GM11168 (cell line): ENCODE measurements around the gene DCUN1D2.
"Not testable (repeated sequence)": the region's sequence is repeated elsewhere in the genome, so short reads cannot be mapped to it uniquely, and the experiment has no call there.

Experiments
- in situ Hi-C: fragments of 300-500 bp; cut with MboI; formaldehyde crosslinking; loops from one replicate; pipeline ENCODE4 v1.12.0; 2022; ENCODE audit warnings: low sequenced_read_pairs; ENCODE audit not compliant: unreplicated experiment

The DCUN1D2 gene

DNA sequence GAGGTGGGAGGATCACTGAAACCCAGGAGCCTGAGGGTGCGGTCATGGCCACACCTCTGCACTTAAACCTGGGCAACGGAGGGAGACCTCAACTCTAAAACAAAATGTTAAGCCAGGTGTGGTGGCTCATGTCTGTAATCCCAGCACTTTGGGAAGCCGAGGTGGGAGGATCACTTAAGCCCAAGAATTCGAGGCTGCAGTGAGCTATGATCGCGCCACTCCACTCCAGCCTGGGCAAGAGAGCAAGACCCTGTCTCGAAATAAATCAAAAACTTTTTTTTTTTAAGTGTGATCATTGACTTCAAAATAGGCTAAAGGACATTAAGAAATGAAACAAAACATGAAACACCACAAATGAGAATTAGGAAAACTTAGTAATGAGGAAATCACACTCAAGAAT lies 20.9 kb downstream of the DCUN1D2 start:
- in situ Hi-C loops: no loop called here

DNA sequence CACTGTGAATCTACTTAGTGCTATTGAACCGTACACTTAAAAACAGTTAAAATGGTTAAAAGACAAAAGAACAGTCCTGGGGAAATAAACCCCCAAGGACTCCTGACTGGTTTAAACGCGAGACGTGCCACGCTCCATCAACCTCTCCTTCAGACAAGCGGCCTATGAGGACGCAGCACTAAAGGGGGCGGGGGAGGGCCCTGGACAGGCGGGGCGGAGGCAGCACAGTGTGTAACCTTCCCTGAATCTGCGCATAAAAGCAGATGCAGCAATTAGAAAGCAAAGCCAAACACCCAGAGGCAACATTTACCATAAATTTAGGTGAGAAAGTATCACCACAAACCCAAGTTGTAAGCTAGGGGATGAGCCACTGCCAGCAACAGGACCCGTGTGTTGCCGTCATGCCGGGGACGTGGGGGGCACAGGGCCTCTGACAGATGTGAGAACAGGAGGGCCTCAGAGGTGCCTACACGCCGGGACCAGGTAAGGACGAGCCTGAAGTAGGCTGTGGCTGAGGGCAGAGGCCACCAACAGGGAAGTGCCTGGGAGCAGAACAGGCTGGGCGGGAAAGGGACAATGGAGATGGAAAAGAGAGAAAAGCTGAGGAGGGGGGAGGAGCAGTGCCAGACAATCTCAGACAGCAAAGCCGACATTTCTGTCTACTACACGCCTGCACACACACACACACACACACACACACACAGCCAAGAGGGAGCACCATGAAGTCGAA lies 21.9 kb downstream of the DCUN1D2 start:
- in situ Hi-C loops: no loop called here

DNA sequence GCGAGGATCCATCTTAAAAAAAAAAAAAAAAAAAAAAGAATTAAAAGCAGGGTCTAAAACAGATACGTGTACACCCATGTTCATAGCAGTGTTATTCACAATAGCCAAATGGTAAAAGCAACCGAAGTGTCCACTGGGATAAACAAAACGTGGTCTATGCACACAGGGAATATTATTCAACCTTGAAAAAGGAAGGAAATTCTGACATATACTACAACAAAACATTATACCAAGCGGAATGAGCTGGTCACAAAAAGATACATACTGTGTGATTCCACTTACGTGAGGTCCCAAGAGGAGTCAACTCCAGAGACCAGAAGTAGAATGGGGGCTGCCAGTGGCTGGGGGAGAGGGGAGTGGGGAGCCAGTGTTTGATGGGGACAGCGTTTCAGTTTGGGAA lies 22.5 kb downstream of the DCUN1D2 start:
- in situ Hi-C loops: no loop called here

DNA sequence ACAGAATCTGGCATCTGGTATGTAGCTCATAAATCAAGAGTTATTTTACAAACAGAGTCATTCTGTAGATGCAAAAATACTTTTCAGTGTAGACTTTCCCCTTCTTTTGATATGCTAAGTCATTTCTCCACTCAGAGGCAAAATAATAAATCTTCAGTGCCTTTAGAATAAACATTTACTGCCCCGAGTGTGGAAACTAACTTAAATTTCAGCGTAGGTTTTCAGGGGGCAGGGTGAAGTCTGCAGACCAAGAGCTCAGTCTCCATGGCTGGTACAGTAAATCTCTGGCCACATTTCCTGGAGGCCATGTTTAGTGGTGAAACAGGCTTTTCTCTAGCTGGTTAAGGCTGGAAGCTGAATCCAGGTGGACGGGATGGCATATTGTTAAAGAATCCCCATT lies 24.1 kb downstream of the DCUN1D2 start:
- in situ Hi-C loops: no loop called here

DNA sequence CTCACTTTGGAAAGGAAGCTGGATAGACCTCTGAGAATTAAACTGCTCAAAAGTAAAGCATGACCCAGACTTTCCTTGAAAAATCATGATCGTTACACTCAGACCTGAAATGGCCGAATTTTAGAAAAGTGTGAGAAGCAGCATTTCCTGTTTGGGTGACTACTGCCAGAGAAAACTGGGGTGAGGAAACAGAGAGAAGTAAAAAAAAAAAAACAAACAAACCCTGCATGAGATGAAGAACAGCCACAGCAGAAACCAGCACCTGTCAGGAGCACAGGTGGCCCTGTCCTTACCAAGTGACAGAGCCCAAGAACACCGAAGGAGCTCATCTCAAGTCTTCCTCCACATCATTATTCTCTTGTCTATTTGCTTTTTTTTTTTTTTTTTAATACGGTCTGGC lies 25.2 kb downstream of the DCUN1D2 start:
- in situ Hi-C loops: no loop called here

DNA sequence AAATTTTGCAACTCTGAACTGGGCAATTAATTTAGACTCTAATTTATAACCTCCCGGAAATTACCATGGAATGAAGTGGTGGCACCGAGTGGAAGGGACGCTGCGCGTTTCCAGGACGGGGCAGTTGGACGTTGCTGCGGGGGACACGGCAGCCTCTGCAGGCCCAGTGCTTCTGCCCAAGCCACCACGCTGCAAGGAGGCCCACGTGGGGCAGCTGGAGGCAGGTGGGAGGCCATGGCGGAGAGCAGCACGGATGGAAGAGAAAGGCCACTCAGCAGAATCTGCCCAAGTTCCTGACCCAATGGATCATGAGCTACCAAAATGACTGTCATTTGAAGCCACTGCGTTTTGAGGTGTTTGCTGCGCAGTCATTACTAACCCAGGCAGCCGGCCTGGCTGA lies 26.0 kb downstream of the DCUN1D2 start:
- in situ Hi-C loops: no loop called here

DNA sequence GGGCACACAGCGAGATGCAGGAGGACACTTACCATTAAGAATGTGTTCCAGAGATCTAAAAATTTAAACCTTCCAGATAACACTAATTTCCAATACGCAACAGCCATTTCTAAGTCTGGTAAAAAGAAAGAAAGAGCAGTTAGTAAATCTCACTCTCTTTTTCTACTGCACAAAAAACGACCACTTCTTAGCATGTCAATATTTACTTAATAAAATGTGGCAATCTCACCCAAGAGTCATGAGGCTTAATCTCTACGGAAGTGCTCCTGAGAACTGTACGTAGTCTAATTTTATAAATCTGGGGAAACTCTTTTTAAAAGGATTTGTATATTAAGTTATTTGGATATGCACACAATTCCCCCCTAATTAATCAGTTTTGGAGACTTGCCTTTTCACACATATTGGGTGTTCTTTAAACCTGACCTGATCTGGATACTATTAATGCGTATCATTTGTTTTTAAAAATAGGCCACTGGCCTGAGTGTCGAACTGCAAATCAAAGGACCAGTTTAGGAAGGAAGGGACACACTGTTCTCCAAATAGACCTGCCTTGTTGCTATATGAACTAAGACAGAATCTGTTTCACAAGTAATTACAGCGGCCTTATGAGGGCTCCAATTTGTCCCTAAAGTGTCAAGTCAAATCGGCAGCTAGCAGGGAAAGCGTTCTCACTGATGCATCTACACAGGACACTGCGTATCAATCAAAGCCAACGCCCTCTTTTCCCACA lies 29.3 kb downstream of the DCUN1D2 start:
- in situ Hi-C loops: no loop called here

DNA sequence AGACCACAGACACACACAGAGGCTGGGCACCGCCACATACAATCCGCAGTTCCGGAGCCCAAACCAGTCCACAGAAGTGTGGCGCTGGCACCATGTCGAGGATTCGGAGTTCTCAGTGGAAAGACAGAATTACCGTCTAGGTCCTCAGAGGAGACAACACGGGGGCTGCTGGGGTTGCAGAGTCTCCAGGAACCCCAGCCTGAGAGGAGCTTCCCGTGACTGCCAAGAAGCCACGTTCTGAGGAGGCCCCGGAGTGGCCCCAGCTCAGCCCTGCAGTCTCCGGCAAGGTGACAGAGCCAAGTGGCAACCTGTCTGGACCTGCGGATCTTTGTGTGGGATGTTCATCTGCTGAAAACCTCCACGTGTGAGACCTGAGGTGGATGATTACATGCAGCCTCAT lies 29.9 kb downstream of the DCUN1D2 start:
- in situ Hi-C loops: no loop called here

DNA sequence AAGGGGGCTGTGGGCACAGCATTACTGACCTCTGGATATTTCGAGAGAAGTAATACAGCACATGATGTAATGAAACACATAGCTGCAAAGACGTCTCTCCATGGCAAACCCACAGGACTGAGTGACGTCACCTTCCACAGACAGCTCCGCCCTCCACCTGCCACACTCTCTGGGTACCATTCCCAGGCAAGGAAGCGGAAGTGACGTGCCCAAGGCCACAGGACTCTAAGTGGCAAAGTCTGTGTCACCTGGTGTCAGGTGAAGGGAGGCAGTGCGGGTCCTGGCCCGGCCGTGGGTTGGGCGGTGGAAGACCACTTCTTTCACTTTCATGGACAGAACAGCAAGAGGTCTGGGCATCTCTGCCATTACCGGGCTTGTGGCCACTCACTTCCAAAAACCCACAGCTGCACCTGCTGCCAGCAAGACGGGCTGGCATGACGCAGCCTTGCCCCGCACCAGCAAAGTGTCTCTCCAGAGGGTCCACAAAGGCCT lies 30.4 kb downstream of the DCUN1D2 start:
- in situ Hi-C loops: no loop called here

DNA sequence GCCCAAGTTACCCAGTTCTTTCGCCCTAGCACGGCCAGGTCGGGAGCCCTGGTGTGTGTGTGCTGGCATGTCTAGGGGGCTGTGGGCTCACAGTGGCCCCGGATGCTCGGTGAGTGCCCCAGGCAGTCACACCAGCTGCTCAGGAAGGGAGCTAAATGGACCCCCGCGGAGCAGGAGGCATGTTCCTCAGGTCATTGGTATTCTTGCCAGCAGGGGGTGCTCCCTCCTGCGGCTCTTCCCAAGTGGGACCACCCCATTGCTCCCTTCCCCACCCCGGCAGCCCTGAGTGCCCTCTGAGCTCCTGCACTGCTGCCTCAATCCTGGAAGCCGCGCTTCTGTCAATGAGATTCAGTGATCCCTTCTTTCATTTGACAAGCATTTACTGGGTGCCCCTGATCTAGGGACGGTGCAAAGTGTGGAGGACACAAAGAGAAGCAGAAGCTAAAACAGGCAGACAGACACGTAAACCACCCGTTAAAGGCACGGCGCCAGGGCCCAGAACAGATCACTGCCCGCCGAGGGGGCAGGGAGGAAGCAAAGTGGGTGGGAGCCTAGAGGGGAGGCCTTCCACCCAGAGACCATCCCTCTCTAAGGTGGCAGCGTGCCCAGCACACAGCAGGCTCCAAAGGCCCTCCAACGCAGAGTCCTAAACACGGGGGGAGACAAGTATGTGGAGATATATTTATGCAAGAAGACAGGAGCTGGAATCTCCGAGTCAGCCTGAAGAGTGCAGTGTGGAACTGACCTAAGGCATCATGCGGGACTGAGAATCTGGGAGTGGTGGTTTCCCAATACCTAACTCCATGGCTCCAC lies 32.1 kb downstream of the DCUN1D2 start:
- in situ Hi-C loops: no loop called here

DNA sequence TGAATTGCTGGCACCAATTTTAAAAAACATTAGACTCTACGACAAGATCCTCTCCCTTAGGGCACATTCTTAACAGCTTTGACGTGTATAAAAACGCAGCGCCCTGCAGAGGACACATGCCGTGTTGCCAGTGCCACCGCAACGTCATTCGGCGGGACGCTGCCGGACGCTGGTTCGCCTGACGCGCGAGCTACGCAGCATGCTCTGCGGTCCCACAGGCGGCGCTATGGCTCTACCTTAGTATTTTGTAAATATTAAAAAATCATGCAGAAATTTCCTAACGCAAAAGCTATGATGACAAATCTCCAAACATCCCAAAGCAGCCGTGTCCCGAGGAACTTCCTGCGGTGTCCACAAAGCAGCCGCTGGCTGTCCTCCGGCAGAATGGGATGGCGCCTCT lies 33.0 kb downstream of the DCUN1D2 start:
- in situ Hi-C loops: no loop called here

DNA sequence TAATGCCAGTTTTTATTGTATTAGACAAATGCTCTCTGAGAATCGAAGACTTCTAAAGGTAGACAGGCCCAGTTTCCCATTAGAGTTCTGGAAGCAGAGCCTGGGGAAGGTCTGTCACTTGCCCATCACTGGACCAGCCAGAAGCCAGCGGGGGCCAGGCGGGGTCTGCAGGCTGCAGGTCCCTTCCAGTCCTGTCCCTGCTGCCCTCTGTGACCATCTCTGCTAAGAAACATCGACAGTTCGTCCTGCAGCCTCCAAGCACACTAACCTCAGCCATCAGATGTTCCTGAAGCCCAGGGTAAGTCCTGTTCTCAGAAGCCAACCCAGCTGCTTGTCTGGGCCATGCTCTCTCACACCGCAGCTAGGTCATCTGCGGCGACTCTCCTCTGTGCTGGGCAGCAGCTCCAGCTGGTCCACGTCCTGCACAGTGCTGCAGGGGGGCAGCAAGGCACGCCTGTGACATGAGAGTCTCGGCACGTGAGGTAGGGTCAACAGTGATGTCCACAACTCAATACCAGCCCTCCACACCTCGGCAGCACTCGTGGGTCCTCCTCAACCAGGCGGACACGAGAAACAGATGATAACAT lies 34.3 kb downstream of the DCUN1D2 start:
- in situ Hi-C loops: no loop called here

DNA sequence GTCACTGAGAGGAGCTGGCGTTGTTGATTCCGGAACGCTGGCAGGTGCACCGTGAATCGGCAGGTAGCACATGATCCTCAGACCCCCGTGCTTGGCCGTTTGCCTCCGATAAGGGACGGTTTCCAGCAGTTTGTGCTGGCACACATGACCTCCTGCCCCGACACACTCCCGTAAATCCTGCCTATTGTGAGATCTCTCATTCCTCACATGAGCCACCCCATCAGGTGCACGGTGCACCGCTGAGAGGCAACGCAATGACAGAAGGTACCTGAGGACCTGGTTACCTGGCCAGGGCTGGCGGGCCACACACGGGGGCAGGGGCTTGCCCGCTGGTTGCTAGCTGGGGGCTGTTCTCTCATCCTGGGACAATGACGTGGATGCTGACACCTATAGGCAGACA lies 35.1 kb downstream of the DCUN1D2 start:
- in situ Hi-C loops: no loop called here

DNA sequence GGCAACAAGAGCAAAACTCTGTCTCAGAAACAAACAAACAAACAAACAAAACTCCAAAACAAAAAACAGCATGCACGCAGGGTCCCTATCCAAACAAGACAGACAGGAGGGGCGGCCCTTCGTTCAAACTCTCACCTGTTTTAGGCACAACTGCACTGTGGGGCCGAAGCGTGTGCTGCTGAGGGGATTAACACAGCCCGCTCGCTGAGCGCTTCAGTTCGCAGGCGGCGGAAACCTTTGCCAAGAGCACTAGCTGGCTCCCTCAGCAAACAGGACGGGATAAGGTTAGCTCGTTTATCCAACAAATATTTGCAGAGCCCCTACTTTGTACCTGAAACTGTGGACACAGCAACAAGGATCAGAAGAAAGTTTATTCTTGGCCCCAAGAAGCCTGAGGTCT lies 35.6 kb downstream of the DCUN1D2 start:
- in situ Hi-C loops: no loop called here

DNA sequence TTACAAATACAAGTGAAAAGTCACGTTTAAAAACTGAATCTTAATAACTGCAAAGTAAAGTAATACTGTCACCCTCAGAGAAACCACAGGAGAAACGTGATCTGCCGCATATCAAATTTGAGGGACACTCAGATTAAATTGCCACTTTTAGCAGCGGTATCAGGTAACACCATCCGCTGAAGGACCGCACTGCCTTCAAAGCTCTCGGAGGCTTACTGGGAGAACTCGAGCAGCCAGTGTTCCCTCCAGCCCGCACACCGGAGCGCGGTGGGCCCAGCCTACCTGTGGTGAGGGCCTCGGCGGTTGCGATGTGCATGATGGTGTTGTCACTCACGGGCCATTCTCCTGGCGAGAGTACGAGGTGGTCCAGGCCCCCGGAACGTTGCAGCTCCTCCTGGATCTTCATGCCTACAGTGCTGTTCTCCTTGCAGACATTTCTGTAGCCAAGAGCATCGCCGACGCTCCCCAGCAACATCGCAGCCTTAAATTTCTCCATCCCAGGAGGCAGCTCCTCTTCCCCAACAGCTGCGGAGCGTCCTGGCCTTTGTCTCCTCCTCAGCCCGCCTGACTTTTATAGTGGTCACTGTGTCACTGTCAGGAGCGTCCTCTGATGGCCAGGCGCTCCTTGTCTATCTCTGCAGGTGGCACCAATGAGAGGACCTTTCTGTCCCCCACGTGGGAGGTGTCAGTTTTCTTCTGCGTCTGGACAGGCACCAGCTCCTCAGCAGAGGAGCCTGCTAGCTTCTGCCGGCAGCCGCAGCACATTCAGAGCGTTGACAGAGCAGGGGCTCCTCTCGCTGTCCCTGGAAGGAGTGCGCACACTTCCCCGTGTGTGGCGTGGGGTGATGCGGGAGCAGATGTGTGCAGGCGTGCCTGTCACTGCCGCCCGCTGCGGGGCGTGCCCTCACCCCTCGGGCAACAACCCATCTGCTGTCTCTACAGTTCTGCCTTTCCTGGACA lies 37.3 kb downstream of the DCUN1D2 start, which contains the start of gene ADPRHL1:
ADPRHL1 (minus strand) TSS at position 547 of the 960 bp plus-strand sequence; CDS start at position 496, 51 bp downstream.
- in situ Hi-C loops: no loop called here

DNA sequence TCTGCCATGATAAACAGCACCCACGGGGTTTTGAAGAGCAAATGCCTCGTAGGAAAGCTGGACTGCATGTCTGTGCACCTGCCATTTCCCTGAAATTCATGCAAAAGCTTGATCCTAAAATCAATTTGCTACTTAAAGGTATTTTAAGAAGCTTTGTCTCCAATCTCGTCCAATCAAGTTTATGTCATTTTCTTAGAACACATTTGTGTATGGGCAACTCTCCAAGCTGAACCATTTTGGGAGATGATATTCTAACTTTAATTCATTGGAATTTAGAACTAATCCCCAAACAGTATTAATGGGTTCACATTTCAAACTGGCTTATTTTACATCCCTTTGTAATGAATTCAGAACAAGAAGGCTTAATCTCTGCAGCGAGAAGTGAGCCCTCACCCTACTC lies 38.0 kb downstream of the DCUN1D2 start:
- in situ Hi-C loops: no loop called here

DNA sequence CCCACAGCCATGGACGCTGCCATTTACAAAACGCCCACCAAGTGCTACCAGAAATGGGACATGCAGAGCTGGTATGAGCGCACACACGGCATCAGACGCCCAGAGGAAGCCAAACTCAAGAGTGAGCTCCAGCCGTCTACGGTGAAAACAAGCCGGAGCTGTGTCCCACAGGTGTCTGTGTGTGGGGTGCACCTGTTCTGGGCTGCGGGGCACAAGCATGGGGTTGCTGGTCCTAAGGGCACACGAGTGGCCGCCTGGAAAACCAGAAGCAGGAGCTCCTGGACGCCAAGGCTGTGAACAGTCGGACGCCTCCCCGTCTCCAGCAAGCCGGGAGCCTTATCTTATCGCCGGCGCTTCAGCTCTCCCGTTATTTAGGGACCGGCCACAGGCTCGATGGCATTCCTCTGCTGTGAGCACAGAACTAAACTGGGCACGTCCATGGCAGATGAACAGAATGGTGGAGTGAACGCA lies 38.5 kb downstream of the DCUN1D2 start:
- in situ Hi-C loops: no loop called here

DNA sequence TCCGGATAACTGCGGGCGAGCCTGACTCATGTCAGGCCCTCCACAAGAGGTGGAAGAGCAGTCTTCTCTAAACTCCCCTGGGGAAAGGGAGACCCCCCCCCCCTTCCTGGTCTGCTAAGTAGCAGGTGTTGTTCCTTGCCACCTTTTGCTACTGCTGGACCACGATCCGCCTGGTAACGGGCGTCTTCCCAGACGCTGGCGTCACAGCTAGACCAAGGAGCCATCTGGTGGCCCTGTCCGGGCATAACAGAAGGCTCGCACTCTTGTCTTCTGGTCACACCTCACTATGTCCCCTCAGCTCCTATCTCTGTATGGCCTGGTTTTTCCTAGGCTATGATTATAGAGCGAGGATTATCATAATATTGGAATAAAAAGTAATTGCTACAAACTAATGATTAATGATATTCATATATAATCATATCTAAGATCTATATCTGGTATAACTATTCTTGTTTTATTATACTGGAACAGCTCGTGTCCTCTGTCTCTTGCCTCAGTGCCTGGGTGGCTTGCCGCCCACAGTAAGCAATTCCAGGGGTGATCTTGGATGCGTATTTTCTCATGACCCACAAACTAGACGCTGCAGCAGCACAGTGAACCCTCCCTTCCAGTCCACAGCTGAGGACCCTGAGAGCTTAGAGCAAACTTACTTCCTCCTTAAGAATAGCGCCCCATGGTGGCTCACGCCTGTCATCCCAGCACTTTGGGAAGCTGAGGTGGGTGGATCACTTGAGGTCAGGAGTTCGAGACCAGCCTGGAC lies 39.5 kb downstream of the DCUN1D2 start:
- in situ Hi-C loops: not testable (repeated sequence)

DNA sequence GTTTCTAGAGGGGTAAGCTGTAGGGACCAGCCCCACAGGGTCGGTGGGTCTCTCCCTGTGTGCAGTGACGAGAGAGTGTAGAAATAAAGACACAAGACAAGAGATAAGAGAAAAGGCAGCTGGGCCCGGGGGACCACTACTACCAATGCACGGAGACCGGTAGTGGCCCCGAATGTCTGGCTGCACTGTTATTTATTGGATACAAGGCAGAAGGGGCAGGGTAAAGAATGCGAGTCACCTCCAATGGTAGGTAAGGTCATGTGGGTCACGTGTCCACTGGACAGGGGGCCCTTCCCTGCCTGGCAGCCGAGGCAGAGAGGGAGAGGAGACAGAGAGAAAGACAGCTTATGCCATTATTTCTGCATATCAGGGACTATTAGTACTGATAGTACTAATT lies 40.2 kb downstream of the DCUN1D2 start:
- in situ Hi-C loops: not testable (repeated sequence)
